Stomach smooth muscle (tissue), 2 donors: ENCODE measurements around the gene GNA12.
"Not testable (repeated sequence)": the region's sequence is repeated elsewhere in the genome, so short reads cannot be mapped to it uniquely, and the experiment has no call there.

Source experiments
- H3K27ac ChIP-seq: one replicate; pipeline ENCODE4 v1.7.0; 2013; ENCODE audit warnings: mild to moderate bottlenecking, low read length, inconsistent platforms
- H3K27me3 ChIP-seq, 2 donors: one replicate each; pipeline ENCODE4 v1.7.0; 2013; ENCODE audit warnings: low read length in 2 of 2; ENCODE audit not compliant: insufficient read depth in 2 of 2, control insufficient read depth in 1 of 2
- H3K36me3 ChIP-seq, 2 donors: one replicate each; pipeline ENCODE4 v1.7.0; 2013; ENCODE audit warnings: low read length in 2 of 2; ENCODE audit not compliant: control insufficient read depth in 2 of 2, insufficient read depth in 2 of 2
- H3K4me1 ChIP-seq: one replicate; pipeline ENCODE4 v1.7.0; 2013; ENCODE audit warnings: low read length; ENCODE audit not compliant: control insufficient read depth, insufficient read depth
- H3K4me3 ChIP-seq, 2 donors: one replicate each; pipeline ENCODE4 v1.7.0; 2013; ENCODE audit warnings: low read length in 2 of 2
- H3K9ac ChIP-seq, 2 donors: one replicate each; pipeline ENCODE4 v1.7.0; 2013; ENCODE audit warnings: low read length in 2 of 2, mild to moderate bottlenecking in 1 of 2
- H3K9me3 ChIP-seq, 2 donors: one replicate each; pipeline ENCODE4 v1.7.0; 2013; ENCODE audit warnings: low read length in 2 of 2; ENCODE audit not compliant: control insufficient read depth in 2 of 2
- donor health status: healthy.
- donor health status: Pancreatic carcinoma.

GNA12 gene

DNA sequence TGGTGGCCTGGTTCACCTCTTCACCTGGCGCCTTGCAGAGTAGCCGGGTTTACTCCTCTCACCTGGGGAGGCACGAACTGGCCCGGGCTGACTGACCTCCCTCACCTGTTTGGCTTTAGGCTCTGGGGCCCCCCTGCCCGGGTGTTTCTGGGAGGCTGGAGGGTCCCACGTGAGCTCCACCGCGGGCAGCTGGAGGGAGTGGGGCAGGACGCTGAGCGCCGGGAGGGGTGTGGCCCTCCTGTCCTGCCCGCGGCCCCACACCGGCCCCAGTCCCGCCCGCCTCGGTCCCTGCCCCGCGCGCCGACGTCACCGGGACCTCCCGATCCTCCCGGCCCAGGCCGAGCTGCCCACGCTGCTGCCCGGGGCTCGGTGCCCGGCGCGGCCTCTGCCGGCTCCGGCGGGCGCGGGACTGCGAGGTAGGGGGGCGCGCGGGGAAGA lies 156.2 kb downstream of the GNA12 start, which contains the start of gene AMZ1:
TSS of gene AMZ1 (plus strand) at position 322 of the 438 bp plus-strand sequence. CDS start 12,250 bp downstream, outside the sequence.
- Histone ChIP-seq H3K9me3 (no peaks in the 10 kb centered on the region), H3K9ac (no peak within 1 kb of the TSS), H3K27ac (no peak within 1 kb of the TSS), H3K4me1 (peaks cover 13% of the 10 kb centered on the region), H3K36me3 (no peaks in the 10 kb centered on the region), H3K4me3 (peak within 1 kb of the TSS in 1 of 2 donors; percentile 40), H3K27me3 (peaks cover 23 to 35% of the 10 kb centered on the region in 2 donors)

DNA sequence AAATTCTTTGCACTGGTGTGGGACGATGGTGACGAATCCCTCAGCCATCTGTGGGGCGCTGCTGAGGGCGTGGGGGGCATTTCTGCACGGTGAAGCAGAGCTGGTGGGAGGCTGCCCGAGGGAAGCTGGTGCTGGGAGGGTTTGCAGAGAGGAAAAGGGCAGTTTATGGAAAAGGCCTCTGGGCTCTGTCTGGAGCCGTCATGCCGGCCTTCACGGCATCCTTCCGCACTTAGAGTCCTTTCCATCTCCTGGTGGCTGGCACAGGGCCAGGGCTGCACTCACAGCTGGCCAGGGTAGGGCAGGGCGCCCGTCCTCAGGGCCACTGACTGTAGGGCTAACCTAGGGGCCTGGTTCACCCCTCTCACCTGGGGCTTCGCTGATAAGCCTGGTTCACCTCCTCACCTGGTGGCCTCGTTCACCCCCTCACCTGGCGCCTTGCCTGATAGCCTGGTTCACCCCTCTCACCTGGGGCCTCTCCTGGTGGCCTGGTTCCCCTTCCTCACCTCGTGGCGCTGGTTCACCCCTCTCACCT lies 156.7 kb downstream of the GNA12 start:
- peak overlapping the region in 1 of 2 donors; percentile 40 for H3K4me3 ChIP-seq
- H3K9me3 ChIP-seq, result no peaks in the 10 kb centered on the region
- no peaks in the 10 kb centered on the region for H3K36me3 ChIP-seq
- no peak overlapping the region for H3K9ac ChIP-seq
- H3K4me1 ChIP-seq, result peaks cover 13% of the 10 kb centered on the region
- H3K27ac ChIP-seq, result no peak overlapping the region
- H3K27me3 ChIP-seq, result peaks cover 26 to 36% of the 10 kb centered on the region in 2 donors

DNA sequence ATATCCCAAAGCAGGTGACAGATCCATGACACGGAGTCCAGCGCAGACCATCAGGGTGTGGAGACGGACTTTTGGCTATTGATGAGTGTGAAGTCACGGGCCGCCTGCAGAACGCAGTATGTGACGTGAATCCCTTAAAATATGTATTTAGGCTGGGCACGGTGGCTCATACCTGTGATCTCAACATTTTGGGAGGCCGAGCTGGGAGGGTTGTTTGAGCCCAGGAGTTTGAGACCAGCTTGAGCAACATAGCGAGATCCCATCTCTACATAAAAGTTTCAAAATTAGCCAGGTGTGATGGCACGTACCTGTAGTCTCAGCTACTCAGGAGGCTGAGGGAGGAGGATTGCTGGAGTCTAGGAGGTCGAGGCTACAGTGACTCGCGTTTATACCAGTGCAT lies 158.0 kb downstream of the GNA12 start:
- Histone ChIP-seq H3K9ac (no peak overlapping the region), H3K27ac (no peak overlapping the region), H3K36me3 (no peaks in the 10 kb centered on the region), H3K9me3 (no peaks in the 10 kb centered on the region), H3K27me3 (peaks cover 26 to 48% of the 10 kb centered on the region in 2 donors), H3K4me1 (peaks cover 13% of the 10 kb centered on the region), H3K4me3 (no peak overlapping the region)

- Histone ChIP-seq H3K4me1 (peaks cover 13% of the 10 kb centered on the region), H3K4me3 (no peak overlapping the region), H3K27ac (no peak overlapping the region), H3K9ac (no peak overlapping the region), H3K36me3 (no peaks in the 10 kb centered on the region), H3K9me3 (no peaks in the 10 kb centered on the region), H3K27me3 (peaks cover 39 to 54% of the 10 kb centered on the region in 2 donors)
Observed at GRCh38 chr7:2684501-2684900, 159.6 kb downstream of the GNA12 start.

DNA sequence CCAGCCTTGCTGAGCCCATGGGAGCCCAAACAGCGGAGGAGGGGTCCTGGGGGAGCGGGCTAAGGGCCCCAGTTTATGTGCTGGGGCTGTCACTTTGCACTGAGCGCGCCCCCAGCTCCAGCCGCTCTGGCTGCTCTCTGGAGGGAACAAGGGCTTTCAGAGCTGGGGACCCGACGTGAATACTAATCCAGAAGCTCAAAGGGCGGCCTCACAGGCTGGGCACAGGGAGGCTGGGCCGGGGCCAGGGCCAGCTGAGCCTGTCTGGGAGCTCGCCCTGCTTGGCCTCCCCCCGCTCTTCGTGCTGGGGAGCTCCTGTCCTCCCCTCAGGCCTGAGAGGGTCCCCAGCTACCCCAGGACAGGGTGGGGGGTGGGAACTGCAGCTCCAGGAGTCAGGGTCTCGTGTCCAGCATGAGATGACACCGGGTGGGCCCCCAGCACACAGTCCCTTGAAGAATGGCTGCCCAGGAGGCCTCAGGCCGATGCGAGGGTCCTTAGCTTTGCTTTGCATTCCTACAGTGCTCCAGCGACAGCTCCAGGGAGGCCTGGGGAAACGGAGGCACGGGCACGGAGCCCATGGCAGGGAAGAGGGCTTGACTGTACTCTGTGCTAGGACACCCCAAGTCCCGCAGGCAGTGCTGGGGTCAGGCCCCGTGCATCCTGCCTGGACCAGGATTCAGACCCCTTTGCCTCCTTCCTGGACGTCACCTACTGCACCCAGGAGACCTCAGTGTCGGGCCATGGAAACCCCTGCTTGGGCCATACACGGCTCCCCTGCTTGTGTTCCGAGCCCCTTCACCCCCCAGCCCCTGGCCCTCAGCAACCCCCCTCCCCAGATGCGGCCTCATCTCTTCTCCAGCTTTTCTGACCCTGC lies 161.9 kb downstream of the GNA12 start:
- Histone ChIP-seq H3K27me3 (peaks cover 30 to 32% of the 10 kb centered on the region in 2 donors), H3K36me3 (no peaks in the 10 kb centered on the region), H3K4me3 (no peak overlapping the region), H3K9ac (no peak overlapping the region), H3K4me1 (peaks cover 5% of the 10 kb centered on the region), H3K9me3 (no peaks in the 10 kb centered on the region), H3K27ac (no peak overlapping the region)

DNA sequence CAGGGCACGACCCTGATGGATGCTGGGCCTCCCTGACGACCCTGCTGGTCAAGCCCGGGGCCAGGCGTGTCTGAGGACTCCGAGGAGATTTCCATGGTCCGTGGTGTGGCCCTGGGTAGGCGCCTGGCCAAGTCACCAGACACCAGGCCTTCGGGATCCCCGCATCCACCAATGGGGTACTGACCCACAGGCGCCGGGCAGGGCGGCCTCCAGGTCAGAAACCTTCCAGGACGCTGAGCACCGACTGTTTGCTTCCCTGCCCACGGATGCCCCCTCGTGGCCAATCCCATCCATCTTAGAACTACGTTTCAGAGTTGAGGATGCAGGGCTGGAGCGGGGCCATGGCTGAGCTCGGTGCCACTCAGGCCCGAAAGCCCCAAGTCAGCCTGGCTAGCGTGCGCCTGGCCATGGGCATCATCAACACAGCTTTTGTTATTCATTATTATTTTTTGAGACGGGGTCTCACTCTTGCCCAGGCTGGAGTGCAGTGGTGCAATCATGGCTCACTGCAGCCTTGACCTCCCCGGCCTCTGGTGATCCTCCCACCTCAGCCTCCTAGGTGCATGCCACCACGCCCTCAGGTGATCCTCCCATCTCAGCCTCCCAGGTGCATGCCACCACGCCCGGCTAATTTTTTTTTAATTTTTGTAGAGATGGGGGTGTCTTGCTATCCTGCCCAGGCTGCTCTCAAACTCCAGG lies 163.2 kb downstream of the GNA12 start:
- peaks cover 5% of the 10 kb centered on the region for H3K4me1 ChIP-seq
- H3K4me3 ChIP-seq, result no peak overlapping the region
- no peak overlapping the region for H3K27ac ChIP-seq
- H3K9ac ChIP-seq, result no peak overlapping the region
- H3K27me3 ChIP-seq, result peaks cover 23 to 24% of the 10 kb centered on the region in 2 donors
- no peaks in the 10 kb centered on the region for H3K9me3 ChIP-seq
- no peaks in the 10 kb centered on the region for H3K36me3 ChIP-seq

GRCh38 chr7:2680256-2680655 lies 163.9 kb downstream of the GNA12 start:
- H3K36me3 ChIP-seq, result no peaks in the 10 kb centered on the region
- peaks cover 5% of the 10 kb centered on the region for H3K4me1 ChIP-seq
- no peak overlapping the region for H3K27ac ChIP-seq
- no peak overlapping the region for H3K4me3 ChIP-seq
- peaks cover 21 to 22% of the 10 kb centered on the region in 2 donors for H3K27me3 ChIP-seq
- no peaks in the 10 kb centered on the region for H3K9me3 ChIP-seq
- H3K9ac ChIP-seq, result no peak overlapping the region

DNA sequence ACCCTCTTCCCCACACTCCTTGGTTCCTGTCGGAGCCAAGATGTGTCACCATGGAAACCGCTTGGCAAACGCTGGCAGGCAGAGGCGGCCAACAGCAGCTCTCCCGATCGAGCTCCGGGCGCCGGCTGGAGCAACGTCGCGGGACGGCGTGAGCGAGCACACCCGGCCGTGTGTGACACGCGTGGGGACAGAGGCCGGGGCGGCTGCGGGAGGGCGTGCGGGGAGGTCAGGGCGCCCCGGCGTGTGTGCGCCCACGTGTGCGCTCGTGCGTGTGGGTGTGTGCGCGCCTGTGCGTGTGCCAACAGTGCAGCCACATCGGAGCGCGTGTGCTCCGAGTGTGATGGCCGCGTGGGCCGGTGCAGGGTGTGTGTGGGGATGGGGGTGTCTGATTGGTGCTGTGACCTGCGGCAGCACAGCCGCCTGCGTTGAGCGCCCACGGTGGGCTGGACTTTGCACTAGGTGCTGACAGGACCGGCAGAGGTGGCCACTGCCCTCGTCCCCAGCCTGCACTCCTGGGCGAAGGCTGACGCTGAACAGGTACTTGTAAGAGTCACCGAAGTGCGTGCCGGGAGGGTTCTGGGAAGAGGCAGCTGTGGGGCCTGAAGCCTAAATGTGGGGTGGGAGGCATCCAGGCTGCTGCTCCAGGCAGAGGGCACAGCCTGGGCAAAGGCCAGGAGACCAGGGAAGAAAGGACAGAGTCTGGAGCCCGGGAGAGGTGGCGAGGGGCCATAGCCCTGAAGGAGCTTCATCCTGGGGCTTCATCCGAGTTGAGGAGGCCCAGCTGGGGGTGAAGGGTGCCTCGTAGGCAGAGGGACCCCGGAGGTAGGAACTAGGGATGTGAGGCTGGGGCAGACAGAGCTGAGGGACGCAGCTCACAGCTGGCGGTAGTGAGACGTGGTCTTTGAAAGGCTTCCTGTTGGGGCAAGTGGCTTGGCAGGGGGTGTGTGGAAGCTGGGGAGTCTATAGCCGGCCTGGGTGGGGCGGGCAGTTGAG lies 164.7 kb downstream of the GNA12 start:
- H3K27me3 ChIP-seq, result peaks cover 21% of the 10 kb centered on the region in 2 donors
- H3K4me1 ChIP-seq, H3K9ac ChIP-seq, H3K9me3 ChIP-seq, H3K27ac ChIP-seq, H3K4me3 ChIP-seq, H3K36me3 ChIP-seq: not testable (repeated sequence)

- not testable (repeated sequence) for H3K9ac ChIP-seq, H3K9me3 ChIP-seq, H3K27ac ChIP-seq, H3K4me3 ChIP-seq, H3K36me3 ChIP-seq, H3K4me1 ChIP-seq
- peaks cover 19 to 21% of the 10 kb centered on the region in 2 donors for H3K27me3 ChIP-seq
Observed at GRCh38 chr7:2678454-2678853, 165.7 kb downstream of the GNA12 start.
